ENCODE data around the gene C2CD2.
"Not testable (repeated sequence)": the region's sequence is repeated elsewhere in the genome, so short reads cannot be mapped to it uniquely, and the experiment has no call there.

DNA sequence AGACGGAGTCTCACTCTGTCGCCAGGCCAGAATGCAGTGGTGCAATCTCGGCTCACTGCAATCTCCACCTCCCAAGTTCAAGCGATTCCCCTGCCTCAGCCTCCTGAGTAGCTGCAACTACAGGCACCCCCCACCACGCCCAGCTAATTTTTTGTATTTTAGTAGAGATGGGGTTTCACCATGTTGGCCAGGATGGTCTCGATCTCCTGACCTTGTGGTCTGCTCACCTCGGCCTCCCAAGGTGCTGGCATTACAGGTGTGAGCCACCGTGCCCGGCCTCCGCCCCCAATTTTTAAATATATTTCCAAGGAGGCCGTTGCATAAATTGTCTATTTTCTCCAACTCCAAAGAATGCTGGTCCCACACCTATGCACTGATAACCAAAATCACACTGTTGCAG lies 5.9 kb upstream of the C2CD2 start:
- TF ChIP-seq, protein P1, sequence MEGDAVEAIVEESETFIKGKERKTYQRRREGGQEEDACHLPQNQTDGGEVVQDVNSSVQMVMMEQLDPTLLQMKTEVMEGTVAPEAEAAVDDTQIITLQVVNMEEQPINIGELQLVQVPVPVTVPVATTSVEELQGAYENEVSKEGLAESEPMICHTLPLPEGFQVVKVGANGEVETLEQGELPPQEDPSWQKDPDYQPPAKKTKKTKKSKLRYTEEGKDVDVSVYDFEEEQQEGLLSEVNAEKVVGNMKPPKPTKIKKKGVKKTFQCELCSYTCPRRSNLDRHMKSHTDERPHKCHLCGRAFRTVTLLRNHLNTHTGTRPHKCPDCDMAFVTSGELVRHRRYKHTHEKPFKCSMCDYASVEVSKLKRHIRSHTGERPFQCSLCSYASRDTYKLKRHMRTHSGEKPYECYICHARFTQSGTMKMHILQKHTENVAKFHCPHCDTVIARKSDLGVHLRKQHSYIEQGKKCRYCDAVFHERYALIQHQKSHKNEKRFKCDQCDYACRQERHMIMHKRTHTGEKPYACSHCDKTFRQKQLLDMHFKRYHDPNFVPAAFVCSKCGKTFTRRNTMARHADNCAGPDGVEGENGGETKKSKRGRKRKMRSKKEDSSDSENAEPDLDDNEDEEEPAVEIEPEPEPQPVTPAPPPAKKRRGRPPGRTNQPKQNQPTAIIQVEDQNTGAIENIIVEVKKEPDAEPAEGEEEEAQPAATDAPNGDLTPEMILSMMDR (IDR thresholded peaks at IDR 0.05; ENCODE audit: insufficient read depth, low read length): not testable (repeated sequence)
- not testable (repeated sequence) for TF ChIP-seq GABPA (IDR thresholded peaks at IDR 0.05; ENCODE audit: low read depth); POLR2AphosphoS5 (IDR thresholded peaks at IDR 0.05; ENCODE audit: low read depth); SPI1 (IDR thresholded peaks at IDR 0.05; ENCODE audit: borderline replicate concordance, low read depth)
- TF ChIP-seq, protein P2, sequence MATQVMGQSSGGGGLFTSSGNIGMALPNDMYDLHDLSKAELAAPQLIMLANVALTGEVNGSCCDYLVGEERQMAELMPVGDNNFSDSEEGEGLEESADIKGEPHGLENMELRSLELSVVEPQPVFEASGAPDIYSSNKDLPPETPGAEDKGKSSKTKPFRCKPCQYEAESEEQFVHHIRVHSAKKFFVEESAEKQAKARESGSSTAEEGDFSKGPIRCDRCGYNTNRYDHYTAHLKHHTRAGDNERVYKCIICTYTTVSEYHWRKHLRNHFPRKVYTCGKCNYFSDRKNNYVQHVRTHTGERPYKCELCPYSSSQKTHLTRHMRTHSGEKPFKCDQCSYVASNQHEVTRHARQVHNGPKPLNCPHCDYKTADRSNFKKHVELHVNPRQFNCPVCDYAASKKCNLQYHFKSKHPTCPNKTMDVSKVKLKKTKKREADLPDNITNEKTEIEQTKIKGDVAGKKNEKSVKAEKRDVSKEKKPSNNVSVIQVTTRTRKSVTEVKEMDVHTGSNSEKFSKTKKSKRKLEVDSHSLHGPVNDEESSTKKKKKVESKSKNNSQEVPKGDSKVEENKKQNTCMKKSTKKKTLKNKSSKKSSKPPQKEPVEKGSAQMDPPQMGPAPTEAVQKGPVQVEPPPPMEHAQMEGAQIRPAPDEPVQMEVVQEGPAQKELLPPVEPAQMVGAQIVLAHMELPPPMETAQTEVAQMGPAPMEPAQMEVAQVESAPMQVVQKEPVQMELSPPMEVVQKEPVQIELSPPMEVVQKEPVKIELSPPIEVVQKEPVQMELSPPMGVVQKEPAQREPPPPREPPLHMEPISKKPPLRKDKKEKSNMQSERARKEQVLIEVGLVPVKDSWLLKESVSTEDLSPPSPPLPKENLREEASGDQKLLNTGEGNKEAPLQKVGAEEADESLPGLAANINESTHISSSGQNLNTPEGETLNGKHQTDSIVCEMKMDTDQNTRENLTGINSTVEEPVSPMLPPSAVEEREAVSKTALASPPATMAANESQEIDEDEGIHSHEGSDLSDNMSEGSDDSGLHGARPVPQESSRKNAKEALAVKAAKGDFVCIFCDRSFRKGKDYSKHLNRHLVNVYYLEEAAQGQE (IDR thresholded peaks at IDR 0.05; ENCODE audit: insufficient replicate concordance, low read depth): not testable (repeated sequence)
